ENCODE measurements around the gene TTC9C. TPM values are rescaled to one million over a fixed set of nuclear protein-coding genes. Genes with fewer than 3 reads are reported as not detected.
A peak's percentile ranks its signal among the peaks of the same experiment; 100 is the strongest.

Gene TTC9C
- total RNA-seq, 1 experiment from 2014 or later = 47.0 TPM

DNA sequence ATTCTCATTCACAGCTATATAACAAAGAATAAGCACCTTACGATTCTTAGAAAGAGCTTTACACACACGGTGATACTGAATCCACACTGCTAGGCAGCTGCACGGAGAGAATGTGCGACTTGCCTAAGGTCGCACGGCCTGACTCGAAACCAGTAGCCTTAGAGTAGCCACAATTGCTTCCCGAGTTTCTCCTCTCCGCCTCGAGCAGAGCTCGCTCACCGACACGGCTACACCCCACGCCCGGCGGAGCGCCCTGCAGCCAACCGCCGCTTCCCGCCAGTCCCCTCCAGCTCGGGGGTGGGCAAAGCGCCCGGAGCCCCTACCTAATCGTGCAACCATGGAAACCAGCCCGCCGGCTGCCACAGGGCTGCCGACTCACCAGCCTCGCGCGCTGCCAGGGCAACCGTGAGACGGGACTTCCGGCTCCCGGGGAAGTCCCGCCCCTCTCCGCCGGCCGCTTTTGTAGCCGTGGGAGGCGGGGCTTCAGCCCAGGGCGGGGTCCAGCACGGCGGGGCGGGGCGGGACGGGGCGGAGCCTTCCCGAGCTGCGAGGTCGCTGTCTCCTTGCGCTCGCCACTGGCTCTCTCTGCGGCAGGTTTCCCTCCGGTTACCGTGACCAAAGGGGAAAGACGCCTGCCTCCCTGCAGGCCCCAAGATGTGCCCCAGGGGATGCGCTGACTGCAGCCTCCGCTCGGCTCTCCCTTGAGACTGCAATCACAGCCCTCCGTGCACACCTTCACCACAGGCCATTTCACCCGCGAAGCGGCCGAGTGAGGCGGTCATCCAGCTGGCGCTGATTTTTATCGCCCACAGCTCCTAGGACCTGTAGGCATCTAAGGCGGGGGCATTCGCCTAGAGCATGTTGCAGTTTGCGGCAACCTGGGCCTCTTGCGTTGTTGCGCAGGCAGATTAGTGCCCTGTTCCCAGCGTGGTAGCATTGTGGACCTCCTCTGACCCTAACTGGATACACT is 22.1 kb upstream of the TTC9C start:
- DNase-seq = peak; percentile 95
- H3K36me3 ChIP-seq = peaks cover 17% of the 10 kb centered on the region
- peak overlapping the region; percentile 64 for H3K4me3 ChIP-seq
- H3K4me1 ChIP-seq = peaks cover 11% of the 10 kb centered on the region
- peak overlapping the region; percentile 78 for H3K27ac ChIP-seq
- H3K27me3 ChIP-seq = no peaks in the 10 kb centered on the region
- no peaks in the 10 kb centered on the region for H3K9me3 ChIP-seq (replicated peaks)

DNA sequence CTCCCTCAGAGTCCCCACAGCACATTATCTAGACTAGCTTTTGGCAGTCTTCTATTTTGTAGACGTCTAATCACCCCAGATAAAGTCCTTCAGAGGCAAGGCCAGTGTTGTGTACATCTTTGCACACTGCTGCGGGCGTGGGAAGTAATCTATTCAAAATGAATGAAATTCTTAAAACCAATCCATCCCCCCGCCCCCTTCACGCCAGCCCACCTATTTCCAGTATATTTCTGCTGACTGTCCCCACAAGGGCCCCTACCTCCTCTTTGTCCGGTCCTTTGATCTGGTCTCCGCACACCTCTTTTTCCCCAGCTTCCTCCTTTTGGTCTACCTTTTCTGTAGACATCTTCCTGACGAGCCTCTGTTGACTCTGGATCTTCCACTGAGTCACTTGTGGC is 21.4 kb upstream of the TTC9C start:
- Histone ChIP-seq H3K36me3 (peaks cover 20% of the 10 kb centered on the region), H3K9me3 (replicated peaks) (no peaks in the 10 kb centered on the region), H3K4me3 (peak overlapping the region; percentile 64), H3K4me1 (peaks cover 11% of the 10 kb centered on the region), H3K27me3 (no peaks in the 10 kb centered on the region), H3K27ac (peak overlapping the region; percentile 78)
- no peak for DNase-seq

- H3K9me3 ChIP-seq (replicated peaks) = no peaks in the 10 kb centered on the region
- H3K4me3 ChIP-seq = peak within 1 kb of the TSS; percentile 64
- DNase-seq = peak; percentile 54 to 57
- H3K27me3 ChIP-seq = no peaks in the 10 kb centered on the region
- peaks cover 25% of the 10 kb centered on the region for H3K36me3 ChIP-seq
- H3K4me1 ChIP-seq = peaks cover 11% of the 10 kb centered on the region
- peak within 1 kb of the TSS; percentile 78 for H3K27ac ChIP-seq
Measured at GRCh38 chr11:62707277-62707861, 20.9 kb upstream of the TTC9C start, which contains the start of the genes BSCL2 and GNG3. Gene BSCL2 (minus strand): TSS chr11:62707424. CDS start chr11:62707195, 229 bp downstream. Gene GNG3 (plus strand): TSS chr11:62707676. CDS start chr11:62708296, 620 bp downstream.

DNA sequence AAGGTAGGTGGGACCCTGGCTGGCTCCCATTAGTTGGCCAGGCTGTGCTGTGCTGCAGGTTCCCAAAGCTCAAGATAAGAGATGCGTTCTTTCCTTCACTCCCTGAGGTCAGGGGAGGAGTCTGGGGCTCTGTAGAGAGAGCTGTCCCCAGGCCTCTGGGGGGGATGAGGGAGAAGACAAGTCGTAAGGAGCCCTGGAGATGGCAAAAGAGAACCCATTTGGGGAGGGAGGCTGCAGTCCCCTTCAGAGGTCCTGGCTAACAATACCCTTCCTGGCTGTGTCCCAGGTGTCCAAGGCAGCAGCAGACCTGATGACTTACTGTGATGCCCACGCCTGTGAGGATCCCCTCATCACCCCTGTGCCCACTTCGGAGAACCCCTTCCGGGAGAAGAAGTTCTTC is 19.9 kb upstream of the TTC9C start:
- Histone ChIP-seq H3K36me3 (peaks cover 36% of the 10 kb centered on the region), H3K27ac (no peak overlapping the region), H3K27me3 (no peaks in the 10 kb centered on the region), H3K9me3 (replicated peaks) (no peaks in the 10 kb centered on the region), H3K4me3 (peak overlapping the region; percentile 55; the same call in 1 of the 2 replicates), H3K4me1 (peaks cover 11% of the 10 kb centered on the region)
- DNase-seq = no peak

DNA sequence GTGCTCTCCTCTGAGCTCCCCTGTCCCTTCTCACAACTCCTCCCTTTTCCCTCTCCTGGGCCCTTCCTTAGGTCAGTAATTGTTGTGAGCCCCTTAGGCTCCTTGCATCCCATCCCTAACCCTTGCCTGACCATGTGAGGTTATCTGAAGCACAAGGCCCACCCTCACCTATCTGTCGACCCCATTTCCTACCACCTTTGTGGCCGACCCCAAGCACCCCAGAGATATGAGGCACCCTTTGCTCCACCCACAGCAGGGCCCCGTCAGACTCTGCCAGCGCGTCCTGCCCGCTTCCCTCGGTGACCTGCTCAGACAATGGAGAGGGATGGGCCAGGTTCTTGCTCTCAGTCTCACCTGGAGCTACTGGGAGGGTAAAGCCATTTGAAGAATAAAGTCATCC is 19.5 kb upstream of the TTC9C start:
- peaks cover 11% of the 10 kb centered on the region for H3K4me1 ChIP-seq
- H3K36me3 ChIP-seq = peaks cover 40% of the 10 kb centered on the region
- no peaks in the 10 kb centered on the region for H3K27me3 ChIP-seq
- peak overlapping the region; percentile 79 for H3K27ac ChIP-seq
- H3K9me3 ChIP-seq (replicated peaks) = no peaks in the 10 kb centered on the region
- peak overlapping the region; percentile 55 for H3K4me3 ChIP-seq
- no peak for DNase-seq

DNA sequence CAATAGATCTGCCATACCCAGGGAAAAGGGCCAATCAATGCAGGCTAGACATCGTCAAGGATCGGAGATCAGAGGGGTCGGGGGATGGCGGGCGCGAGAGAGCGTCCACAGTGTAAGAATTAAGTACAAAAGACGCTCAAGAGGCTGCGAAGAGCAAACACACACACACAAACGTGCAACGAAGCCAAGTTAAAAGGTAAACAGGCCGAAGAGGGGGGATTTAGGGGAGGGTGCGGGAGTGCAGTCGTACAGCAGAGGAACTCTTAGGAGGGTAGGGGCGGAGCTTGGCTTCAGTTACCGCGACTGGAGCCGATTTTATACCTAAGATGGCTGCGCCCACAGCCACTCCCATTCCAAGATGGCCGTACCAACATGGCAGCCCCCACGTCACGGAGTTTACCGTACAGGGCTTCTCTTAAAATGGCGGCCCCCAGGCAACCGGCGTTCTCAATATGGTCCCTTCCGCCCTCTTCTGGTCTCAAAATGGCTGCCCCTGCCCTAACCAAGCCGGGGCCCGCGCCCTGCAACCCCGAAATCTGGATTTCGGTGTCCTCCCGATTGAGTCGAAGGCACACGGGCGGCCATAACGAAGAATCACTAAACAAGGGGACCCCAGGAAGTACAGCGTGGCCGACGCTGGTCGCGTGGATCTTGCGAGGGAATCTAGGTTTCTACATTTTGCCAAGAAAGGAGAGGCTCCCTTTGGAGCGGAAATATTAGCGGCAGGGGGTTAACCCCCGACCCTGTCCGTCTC is 18.9 kb upstream of the TTC9C start:
- H3K4me3 ChIP-seq = peak overlapping the region; percentile 55
- H3K4me1 ChIP-seq = peaks cover 11% of the 10 kb centered on the region
- no peaks in the 10 kb centered on the region for H3K9me3 ChIP-seq (replicated peaks)
- peak; percentile 90 to 93 for DNase-seq
- no peaks in the 10 kb centered on the region for H3K27me3 ChIP-seq
- H3K27ac ChIP-seq = peak overlapping the region; percentile 79
- H3K36me3 ChIP-seq = peaks cover 43% of the 10 kb centered on the region

DNA sequence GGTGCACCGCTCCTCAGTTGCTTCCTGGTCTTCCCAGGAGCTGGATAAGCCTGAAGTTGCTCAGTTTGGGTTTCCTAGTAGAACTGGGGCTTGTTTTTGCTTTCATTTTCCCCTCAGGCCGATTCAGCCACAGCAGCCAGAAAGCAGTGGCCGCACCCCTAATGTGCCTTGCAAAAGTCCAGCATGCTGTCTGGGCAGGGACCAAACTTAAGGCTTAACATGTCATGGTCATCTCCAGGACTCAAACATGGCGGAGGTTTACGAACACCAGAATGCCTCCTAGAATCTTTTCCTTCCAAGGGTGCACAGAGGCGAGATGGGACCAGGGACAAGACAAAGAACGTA is 18.3 kb upstream of the TTC9C start:
- DNase-seq = peak; percentile 14 to 25
- peaks cover 47% of the 10 kb centered on the region for H3K36me3 ChIP-seq
- H3K9me3 ChIP-seq (replicated peaks) = no peaks in the 10 kb centered on the region

GRCh38 chr11:62712276-62712812 is 15.9 kb upstream of the TTC9C start:
- DNase-seq = no peak
- Histone ChIP-seq H3K27me3 (no peaks in the 10 kb centered on the region), H3K4me1 (peaks cover 4% of the 10 kb centered on the region), H3K27ac (no peak overlapping the region), H3K36me3 (peaks cover 69% of the 10 kb centered on the region), H3K4me3 (no peak overlapping the region), H3K9me3 (replicated peaks) (no peaks in the 10 kb centered on the region)

More for the DNA sequence above, 18.3 kb upstream of the TTC9C start:
- Histone ChIP-seq H3K27me3 (no peaks in the 10 kb centered on the region), H3K4me1 (peaks cover 11% of the 10 kb centered on the region), H3K4me3 (peak overlapping the region; percentile 55), H3K27ac (peak overlapping the region; percentile 79)

GRCh38 chr11:62712861-62713260 is 15.4 kb upstream of the TTC9C start:
- no peaks in the 10 kb centered on the region for H3K9me3 ChIP-seq (replicated peaks)
- peaks cover 4% of the 10 kb centered on the region; the same call in 1 of the 2 replicates for H3K4me1 ChIP-seq
- DNase-seq = no peak
- H3K36me3 ChIP-seq = peaks cover 75% of the 10 kb centered on the region
- no peak overlapping the region for H3K27ac ChIP-seq
- H3K27me3 ChIP-seq = no peaks in the 10 kb centered on the region
- H3K4me3 ChIP-seq = no peak overlapping the region

GRCh38 chr11:62713343-62713742 is 14.9 kb upstream of the TTC9C start:
- Histone ChIP-seq H3K36me3 (peaks cover 79% of the 10 kb centered on the region), H3K4me3 (no peak overlapping the region), H3K9me3 (replicated peaks) (no peaks in the 10 kb centered on the region), H3K27ac (no peak overlapping the region), H3K4me1 (peaks cover 4% of the 10 kb centered on the region; the same call in 1 of the 2 replicates), H3K27me3 (no peaks in the 10 kb centered on the region)
- DNase-seq = no peak

GRCh38 chr11:62715150-62716130 is 12.8 kb upstream of the TTC9C start:
- Histone ChIP-seq H3K27me3 (no peaks in the 10 kb centered on the region), H3K4me3 (no peak overlapping the region), H3K36me3 (peaks cover 89% of the 10 kb centered on the region), H3K4me1 (no peaks in the 10 kb centered on the region), H3K9me3 (replicated peaks) (no peaks in the 10 kb centered on the region), H3K27ac (no peak overlapping the region)
- DNase-seq = no peak

GRCh38 chr11:62716206-62716605 is 12.1 kb upstream of the TTC9C start:
- H3K9me3 ChIP-seq (replicated peaks) = no peaks in the 10 kb centered on the region
- H3K27me3 ChIP-seq = no peaks in the 10 kb centered on the region
- no peak overlapping the region for H3K4me3 ChIP-seq
- DNase-seq = no peak
- H3K4me1 ChIP-seq = no peaks in the 10 kb centered on the region
- H3K27ac ChIP-seq = no peak overlapping the region
- H3K36me3 ChIP-seq = peaks cover 87% of the 10 kb centered on the region

DNA sequence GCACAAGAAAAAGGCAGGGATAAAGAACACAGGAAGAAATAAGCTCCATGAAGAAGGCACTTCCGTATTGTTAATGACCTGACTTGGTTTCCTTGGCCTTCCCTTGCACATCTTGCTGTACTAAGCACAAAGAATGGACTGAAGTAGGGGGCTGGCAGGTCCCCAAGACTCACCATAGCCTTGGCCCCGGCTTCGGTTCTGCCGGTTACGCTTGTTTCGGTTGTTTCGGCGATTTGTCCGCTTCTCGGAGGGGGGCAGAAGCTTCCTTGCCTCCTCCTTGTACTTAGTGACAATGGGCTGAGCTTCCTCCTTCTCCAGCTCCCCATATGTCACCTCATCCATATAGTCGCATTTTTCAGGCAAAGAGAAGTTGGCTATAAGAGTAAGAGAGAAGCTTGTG is 11.5 kb upstream of the TTC9C start:
- H3K36me3 ChIP-seq = peaks cover 87% of the 10 kb centered on the region
- no peak for DNase-seq
- no peaks in the 10 kb centered on the region for H3K27me3 ChIP-seq
- H3K27ac ChIP-seq = no peak overlapping the region
- no peaks in the 10 kb centered on the region for H3K4me1 ChIP-seq
- no peaks in the 10 kb centered on the region for H3K9me3 ChIP-seq (replicated peaks)
- no peak overlapping the region for H3K4me3 ChIP-seq
